ENCODE data around the gene ZNF407. TPM values are rescaled to one million over a fixed set of nuclear protein-coding genes. Genes with fewer than 3 reads are reported as not detected.

Gene ZNF407
- total and polyA plus RNA-seq, 9 donors = 5.3 to 22.3 (median 18.7) TPM

GRCh38 chr18:74784752-74785151 is 187.1 kb downstream of the ZNF407 start:
- intact Hi-C loops (cut with DNase I) = no loop called here
- H3K4me3 ChIP-seq = no peak overlapping the region
- no peaks in the 10 kb centered on the region for H3K9me3 ChIP-seq
- H3K27ac ChIP-seq = no peak overlapping the region
- WGBS, 3 donors = 80 to 83% (median 81%) methylated on average over 6 of the region's 6 CpGs
- no peaks in the 10 kb centered on the region for H3K36me3 ChIP-seq
- DNase-seq = no peak
- H3K4me1 ChIP-seq (ENCODE audit: insufficient read depth) = no peaks in the 10 kb centered on the region
- TF ChIP-seq EP300 (IDR thresholded peaks at IDR 0.05) (no peak), CTCF (IDR thresholded peaks at IDR 0.05) (no peak), POLR2A (IDR thresholded peaks at IDR 0.05) (no peak)
- no peaks in the 10 kb centered on the region for H3K27me3 ChIP-seq

- no peaks in the 10 kb centered on the region for H3K4me1 ChIP-seq (ENCODE audit: insufficient read depth)
- TF ChIP-seq POLR2A (IDR thresholded peaks at IDR 0.05) (no peak), EP300 (IDR thresholded peaks at IDR 0.05) (no peak), CTCF (IDR thresholded peaks at IDR 0.05) (no peak)
- 94 to 96% (median 94%) methylated on average over 6 of the region's 6 CpGs for WGBS, 3 donors
- no peak overlapping the region for H3K27ac ChIP-seq
- H3K9me3 ChIP-seq = no peaks in the 10 kb centered on the region
- no peaks in the 10 kb centered on the region for H3K36me3 ChIP-seq
- no peaks in the 10 kb centered on the region for H3K27me3 ChIP-seq
- intact Hi-C loops (cut with DNase I) = no loop called here
- no peak for DNase-seq
- no peak overlapping the region for H3K4me3 ChIP-seq
These were observed 188.0 kb downstream of the ZNF407 start for GRCh38 chr18:74785632-74786031.

- no peaks in the 10 kb centered on the region for H3K36me3 ChIP-seq
- TF ChIP-seq CTCF (IDR thresholded peaks at IDR 0.05) = no peak
- TF ChIP-seq POLR2A (IDR thresholded peaks at IDR 0.05) = no peak
- TF ChIP-seq EP300 (IDR thresholded peaks at IDR 0.05) = no peak
- 47 to 72% (median 47%) methylated on average over 2 of the region's 2 CpGs for WGBS, 3 donors
These were observed 191.0 kb downstream of the ZNF407 start for GRCh38 chr18:74788657-74789056.

GRCh38 chr18:74789078-74789477 is 191.4 kb downstream of the ZNF407 start:
- intact Hi-C loops (cut with DNase I) = loop anchor here in 1 of 4 donors (2.0 kb wide), 1 partner anchor 26 kb away; no protein-coding TSS in a partner anchor
- H3K27ac ChIP-seq = no peak overlapping the region
- H3K36me3 ChIP-seq = no peaks in the 10 kb centered on the region
- no peak overlapping the region for H3K4me3 ChIP-seq
- no peak for DNase-seq
- TF ChIP-seq POLR2A (IDR thresholded peaks at IDR 0.05) (no peak), EP300 (IDR thresholded peaks at IDR 0.05) (no peak), CTCF (IDR thresholded peaks at IDR 0.05) (no peak)
- no peaks in the 10 kb centered on the region for H3K27me3 ChIP-seq
- 94 to 95% (median 95%) methylated on average over 8 of the region's 8 CpGs for WGBS, 3 donors
- H3K9me3 ChIP-seq = no peaks in the 10 kb centered on the region
- H3K4me1 ChIP-seq (ENCODE audit: insufficient read depth) = no peaks in the 10 kb centered on the region

More at GRCh38 chr18:74788657-74789056, 191.0 kb downstream of the ZNF407 start:
- no peaks in the 10 kb centered on the region for H3K9me3 ChIP-seq
- H3K27me3 ChIP-seq = no peaks in the 10 kb centered on the region
- DNase-seq = no peak
- H3K27ac ChIP-seq = no peak overlapping the region
- no peak overlapping the region for H3K4me3 ChIP-seq
- no peaks in the 10 kb centered on the region for H3K4me1 ChIP-seq (ENCODE audit: insufficient read depth)
- intact Hi-C loops (cut with DNase I) = loop anchor here in 1 of 4 donors (2.0 kb wide), 1 partner anchor 26 kb away; no protein-coding TSS in a partner anchor
